Transverse colon (tissue), 4 donors: Measurements from ENCODE around the gene GBX2. TPM values are rescaled to one million over a fixed set of nuclear protein-coding genes. Genes with fewer than 3 reads are reported as not detected.

Source experiments
- DNase-seq: peaks from one replicate; pipeline ENCODE4 v3.0.0-alpha.2; 2019
- H3K27ac ChIP-seq, 4 donors: fragments of 200-600 bp; sonication (generic); 2 replicates each; pipeline ENCODE4 v1.5.1; 2016 to 2018; ENCODE audit warnings: inconsistent platforms in 4 of 4
- H3K27me3 ChIP-seq: fragments of 200-600 bp; sonication (generic); 2 replicates; pipeline ENCODE4 v1.5.1; 2017; ENCODE audit warnings: inconsistent platforms
- H3K36me3 ChIP-seq, 4 donors: fragments of 200-600 bp; sonication (generic); 2 replicates each; pipeline ENCODE4 v1.5.1; 2017 to 2019; ENCODE audit warnings: inconsistent platforms in 4 of 4
- H3K4me1 ChIP-seq, 4 donors: fragments of 200-600 bp; sonication (generic); 2 replicates each; pipeline ENCODE4 v1.5.1; 2017 to 2020; ENCODE audit warnings: inconsistent platforms in 4 of 4
- H3K4me3 ChIP-seq, 4 donors: fragments of 200-600 bp; sonication (generic); 1 replicate in 1 of 4; 2 replicates in 3 of 4; pipeline versions ENCODE4 v1.5.1 to v1.6.1; 2017 to 2019; ENCODE audit warnings: inconsistent platforms in 4 of 4
- H3K9me3 ChIP-seq, 2 donors: fragments of 200-600 bp; sonication (generic); 2 replicates each; pipeline ENCODE4 v1.5.1; 2017 to 2019; ENCODE audit warnings: inconsistent platforms in 2 of 2
- EP300 ChIP-seq: sonication (generic); formaldehyde crosslinking; IDR thresholded peaks from one replicate; pipeline ENCODE4 v1.6.1; 2017; ENCODE audit warnings: antibody characterized with exemption, low read depth
- POLR2A ChIP-seq: fragments of 450-650 bp; IDR thresholded peaks from one replicate; pipeline ENCODE4 v1.6.1; 2016; ENCODE audit warnings: antibody characterized with exemption, mild to moderate bottlenecking, moderate library complexity
- POLR2AphosphoS5 ChIP-seq, 3 donors: sonication (generic); formaldehyde crosslinking; IDR thresholded peaks; one replicate each; pipeline ENCODE4 v1.6.1; 2016; ENCODE audit warnings: antibody characterized with exemption in 3 of 3
- WGBS, 2 donors: methylation state at CpG; one replicate each; pipeline ENCODE4 v1.1.5; 2018; ENCODE audit warnings: low coverage in 1 of 2; 5-methylcytosine and 5-hydroxymethylcytosine counted together
- in situ Hi-C, 4 donors: fragments of 200-750 bp; cut with MboI; loops; one replicate each; pipeline versions ENCODE4 v1.15.0 to v1.15.1; 2017; ENCODE audit warnings: low sequenced_read_pairs in 3 of 4, low pct_ligation_motif_present in 1 of 4, low pct_unique_long_range_greater_than_20kb in 1 of 4
- intact Hi-C: fragments of 100-400 bp; cut with DNase I; formaldehyde crosslinking; loops from one replicate; pipeline ENCODE4 v1.15.1; 2023; ENCODE audit warnings: low total_unique reads
- total RNA-seq, 4 donors: library from RNA; depleted of rRNA; stranded (reverse); fragments of >200 nt; gene quantifications; one replicate each; pipeline ENCODE4 v1.1.0, GENCODE V29; 2016
- TF ChIP-seq, protein P1 (sequence below), 5 experiments: fragments of 200-600 bp in 3 of 5; fragments of 450-650 bp in 2 of 5; sonication (generic) in 3 of 5; IDR thresholded peaks; 1 replicate in 2 of 5; 2 replicates in 3 of 5; pipeline ENCODE4 v1.5.1; 2016 to 2017; ENCODE audit warnings: antibody characterized with exemption in 5 of 5, inconsistent platforms in 3 of 5, mild to moderate bottlenecking in 2 of 5, moderate library complexity in 1 of 5

GBX2 gene
- total RNA-seq, 4 donors from 2014 or later: not detected

DNA sequence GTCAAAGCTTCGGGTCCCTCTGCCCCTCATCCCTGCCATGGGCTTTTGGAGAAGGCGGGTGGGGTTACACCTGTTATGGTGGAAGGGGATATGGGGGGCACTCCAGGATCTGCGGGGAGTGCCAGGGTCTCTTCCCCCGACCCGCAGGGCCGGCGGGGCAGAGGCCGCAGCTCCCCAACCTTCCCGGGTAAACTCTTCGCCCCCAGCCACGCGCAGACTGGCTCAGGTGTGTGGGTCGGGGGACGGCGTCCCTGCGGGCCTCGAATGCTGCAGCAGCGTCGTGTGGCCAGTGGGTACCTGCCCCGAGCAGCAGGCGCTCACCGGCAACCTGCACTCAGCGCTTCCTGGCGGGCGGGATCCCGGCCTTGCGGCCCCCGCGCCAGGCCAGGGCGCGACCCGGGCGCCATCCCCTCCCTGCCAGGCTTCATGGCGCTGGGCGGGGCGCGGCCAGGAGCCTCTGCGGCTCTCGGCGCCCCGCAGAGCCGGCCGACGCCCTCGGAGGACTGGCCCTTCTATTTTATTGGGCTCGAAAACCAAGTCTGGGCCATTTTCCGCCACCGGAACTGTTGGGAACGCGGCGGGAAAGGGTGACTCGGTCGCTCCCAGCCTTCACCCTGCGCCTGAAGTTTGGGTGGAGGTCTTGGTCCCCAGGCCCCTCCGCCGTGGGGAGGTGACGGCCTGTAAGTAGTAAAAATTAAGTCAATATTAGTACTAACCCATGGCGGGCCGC, 4.5 kb downstream of the GBX2 start:
- Histone ChIP-seq H3K9me3 (no peaks in the 10 kb centered on the region), H3K4me3 (peak overlapping the region in 2 of 4 donors; percentile 18 to 46), H3K27ac (no peak overlapping the region), H3K27me3 (peaks cover 100% of the 10 kb centered on the region), H3K36me3 (no peaks in the 10 kb centered on the region), H3K4me1 (peaks cover 11 to 51% (median 47%) of the 10 kb centered on the region in 4 donors)
- intact Hi-C loops (no loop called here), in situ Hi-C loops (no loop called here)
- TF ChIP-seq EP300 (no peak), POLR2AphosphoS5 (IDR thresholded peaks at IDR 0.05) (no peak), POLR2A (no peak)
- TF ChIP-seq, protein P1, sequence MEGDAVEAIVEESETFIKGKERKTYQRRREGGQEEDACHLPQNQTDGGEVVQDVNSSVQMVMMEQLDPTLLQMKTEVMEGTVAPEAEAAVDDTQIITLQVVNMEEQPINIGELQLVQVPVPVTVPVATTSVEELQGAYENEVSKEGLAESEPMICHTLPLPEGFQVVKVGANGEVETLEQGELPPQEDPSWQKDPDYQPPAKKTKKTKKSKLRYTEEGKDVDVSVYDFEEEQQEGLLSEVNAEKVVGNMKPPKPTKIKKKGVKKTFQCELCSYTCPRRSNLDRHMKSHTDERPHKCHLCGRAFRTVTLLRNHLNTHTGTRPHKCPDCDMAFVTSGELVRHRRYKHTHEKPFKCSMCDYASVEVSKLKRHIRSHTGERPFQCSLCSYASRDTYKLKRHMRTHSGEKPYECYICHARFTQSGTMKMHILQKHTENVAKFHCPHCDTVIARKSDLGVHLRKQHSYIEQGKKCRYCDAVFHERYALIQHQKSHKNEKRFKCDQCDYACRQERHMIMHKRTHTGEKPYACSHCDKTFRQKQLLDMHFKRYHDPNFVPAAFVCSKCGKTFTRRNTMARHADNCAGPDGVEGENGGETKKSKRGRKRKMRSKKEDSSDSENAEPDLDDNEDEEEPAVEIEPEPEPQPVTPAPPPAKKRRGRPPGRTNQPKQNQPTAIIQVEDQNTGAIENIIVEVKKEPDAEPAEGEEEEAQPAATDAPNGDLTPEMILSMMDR (IDR thresholded peaks at IDR 0.05): no peak
- no peak for DNase-seq
- 8% methylated on average over 38 of the region's 59 CpGs; no CpG with 5 or more reads in 1 of the 2 donors for WGBS, 2 donors

DNA sequence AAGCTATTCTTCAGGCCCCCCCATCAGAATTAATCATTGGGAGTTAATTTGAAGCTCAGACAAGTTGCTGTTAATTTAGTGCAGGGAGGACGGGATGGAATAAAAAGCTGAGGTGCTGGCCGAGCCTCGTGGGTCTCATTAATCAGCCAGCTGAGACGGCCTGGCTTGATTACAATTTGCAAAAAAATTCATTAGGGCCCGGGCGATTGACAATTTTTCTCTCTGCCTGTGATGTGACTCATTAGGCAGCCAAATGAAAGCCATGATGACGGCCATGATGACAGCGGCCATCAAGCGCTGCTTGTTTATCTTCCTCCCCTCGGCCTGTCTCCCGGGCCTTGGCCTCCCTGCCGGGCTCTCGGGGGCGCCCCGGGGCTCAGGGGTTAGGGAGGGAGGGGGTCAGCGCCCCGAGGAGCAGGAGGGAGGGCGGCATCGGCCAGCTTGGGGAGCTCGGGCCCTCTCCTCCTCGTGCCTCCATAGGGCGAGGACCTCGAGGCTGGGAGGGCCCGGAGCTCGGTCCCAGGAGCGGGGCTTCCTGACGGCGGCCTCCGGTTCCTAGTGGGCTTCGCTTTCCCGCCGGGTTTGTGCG, 5.2 kb downstream of the GBX2 start:
- H3K4me1 ChIP-seq: peaks cover 11 to 45% (median 40%) of the 10 kb centered on the region in 4 donors
- in situ Hi-C loops: no loop called here

DNA sequence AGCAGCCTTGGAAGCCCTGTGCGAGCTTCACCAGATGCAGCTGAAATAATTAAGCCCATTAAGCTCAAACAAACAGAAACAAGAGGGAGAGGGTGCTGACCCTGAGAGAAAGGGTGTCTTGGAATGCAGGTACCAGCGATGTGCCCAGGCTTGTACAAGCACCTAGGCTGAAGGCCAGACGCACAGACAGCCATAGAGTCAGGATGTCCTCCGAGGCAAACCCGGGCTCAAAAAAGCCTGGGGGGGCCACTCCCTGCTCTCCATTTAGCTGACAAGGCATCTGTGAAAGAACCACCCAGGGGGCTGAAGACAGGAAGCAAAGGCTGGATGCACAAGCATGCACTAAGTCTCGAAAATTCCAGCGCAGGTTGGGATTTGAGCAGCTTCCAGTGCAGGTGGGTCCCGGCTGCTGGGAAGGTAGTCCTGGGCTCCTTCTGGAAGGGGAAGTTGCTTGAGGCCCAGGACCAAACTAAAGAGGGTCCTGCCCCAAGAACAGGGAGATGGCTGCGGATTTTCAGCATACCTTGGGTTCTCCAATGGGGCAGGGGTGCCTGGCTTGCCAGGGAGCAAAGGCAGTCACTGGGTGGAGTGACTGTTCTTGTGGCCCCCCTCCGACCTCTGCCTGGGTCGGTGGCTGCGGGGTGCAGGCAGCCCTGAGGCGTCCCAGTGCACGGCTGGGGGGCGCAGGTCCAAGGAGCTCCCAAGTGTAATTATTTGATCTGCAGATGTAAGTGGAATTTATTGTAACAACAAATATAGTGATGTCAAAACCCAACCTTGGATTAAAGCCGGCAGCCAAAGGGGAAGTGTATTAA, 5.9 kb downstream of the GBX2 start:
- Histone ChIP-seq H3K4me1 (peaks cover 11 to 37% (median 33%) of the 10 kb centered on the region in 4 donors), H3K36me3 (no peaks in the 10 kb centered on the region), H3K27me3 (peaks cover 98% of the 10 kb centered on the region), H3K27ac (no peak overlapping the region), H3K9me3 (no peaks in the 10 kb centered on the region), H3K4me3 (no peak overlapping the region)
- 53 to 60% methylated on average over 4 to 16 of the region's 16 CpGs for WGBS, 2 donors
- in situ Hi-C loops (no loop called here), intact Hi-C loops (no loop called here)
- no peak for DNase-seq
- TF ChIP-seq EP300 (no peak), POLR2AphosphoS5 (IDR thresholded peaks at IDR 0.05) (no peak), POLR2A (no peak)
- TF ChIP-seq, protein P1 (IDR thresholded peaks at IDR 0.05): no peak

More for the DNA sequence above, 5.2 kb downstream of the GBX2 start:
- no peak for DNase-seq
- Histone ChIP-seq H3K36me3 (no peaks in the 10 kb centered on the region), H3K9me3 (no peaks in the 10 kb centered on the region), H3K27me3 (peaks cover 100% of the 10 kb centered on the region), H3K27ac (no peak overlapping the region), H3K4me3 (no peak overlapping the region)
- intact Hi-C loops: no loop called here
- TF ChIP-seq POLR2AphosphoS5 (IDR thresholded peaks at IDR 0.05) (no peak), POLR2A (no peak), EP300 (no peak)
- TF ChIP-seq, protein P1 (IDR thresholded peaks at IDR 0.05): no peak
- 26 to 49% methylated on average over 7 to 32 of the region's 33 CpGs for WGBS, 2 donors

DNA sequence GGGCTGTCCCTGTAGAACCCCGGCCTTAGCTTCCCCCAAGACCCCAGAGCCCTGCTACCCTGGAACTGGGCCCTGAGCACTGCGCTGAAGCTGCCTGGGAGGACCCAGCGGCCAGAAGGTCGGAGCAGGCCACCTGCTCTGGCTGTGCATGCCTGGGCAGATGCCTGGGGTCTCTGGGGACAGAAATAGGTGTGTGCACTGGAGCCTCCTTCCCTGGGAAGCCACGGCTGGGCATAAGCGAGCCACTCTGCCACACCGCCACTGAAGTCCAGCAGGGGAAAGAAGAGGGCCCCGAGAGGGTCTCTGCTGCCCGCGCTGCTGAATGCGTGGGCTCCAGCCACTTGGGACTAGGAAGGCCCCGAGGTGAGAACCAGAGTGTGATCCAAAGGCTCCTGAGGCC, 6.7 kb downstream of the GBX2 start:
- 84% methylated on average over 12 of the region's 12 CpGs; no CpG with 5 or more reads in 1 of the 2 donors for WGBS, 2 donors
- no peaks in the 10 kb centered on the region for H3K36me3 ChIP-seq
- peaks cover 11 to 30% (median 26%) of the 10 kb centered on the region in 4 donors for H3K4me1 ChIP-seq
- TF ChIP-seq POLR2A (no peak), EP300 (no peak), POLR2AphosphoS5 (IDR thresholded peaks at IDR 0.05) (no peak)
- TF ChIP-seq, protein P1 (IDR thresholded peaks at IDR 0.05): no peak
- no peak overlapping the region for H3K27ac ChIP-seq
- DNase-seq: no peak
- intact Hi-C loops (no loop called here), in situ Hi-C loops (no loop called here)
- peaks cover 91% of the 10 kb centered on the region for H3K27me3 ChIP-seq
- H3K9me3 ChIP-seq: no peaks in the 10 kb centered on the region
- H3K4me3 ChIP-seq: no peak overlapping the region
